HUES6 (cell line): ENCODE results near the gene P2RX3.
"Not testable (repeated sequence)": the region's sequence is repeated elsewhere in the genome, so short reads cannot be mapped to it uniquely, and the experiment has no call there.

ENCODE experiments used
- H3K27ac ChIP-seq: 2 replicates; pipeline ENCODE4 v1.7.0; 2013; ENCODE audit warnings: low read depth, mild to moderate bottlenecking, low read length, inconsistent platforms
- H3K27me3 ChIP-seq: 2 replicates; pipeline ENCODE4 v1.6.1; 2013; ENCODE audit warnings: low read length; ENCODE audit not compliant: control insufficient read depth, insufficient read depth
- H3K36me3 ChIP-seq: 2 replicates; pipeline ENCODE4 v1.6.1; 2013; ENCODE audit warnings: low read length; ENCODE audit not compliant: control insufficient read depth, insufficient read depth
- H3K4me1 ChIP-seq: 2 replicates; pipeline ENCODE4 v1.6.1; 2013; ENCODE audit warnings: low read length; ENCODE audit not compliant: control insufficient read depth, insufficient read depth
- H3K4me3 ChIP-seq: 2 replicates; pipeline ENCODE4 v1.5.1; 2013; ENCODE audit warnings: low read depth, low read length
- H3K9ac ChIP-seq: one replicate; pipeline ENCODE4 v1.6.1; 2013; ENCODE audit warnings: mild to moderate bottlenecking, low read length
- H3K9me3 ChIP-seq: 2 replicates; pipeline ENCODE4 v1.6.1; 2013; ENCODE audit warnings: low read depth, low read length; ENCODE audit not compliant: control insufficient read depth, insufficient read depth

Gene P2RX3

DNA sequence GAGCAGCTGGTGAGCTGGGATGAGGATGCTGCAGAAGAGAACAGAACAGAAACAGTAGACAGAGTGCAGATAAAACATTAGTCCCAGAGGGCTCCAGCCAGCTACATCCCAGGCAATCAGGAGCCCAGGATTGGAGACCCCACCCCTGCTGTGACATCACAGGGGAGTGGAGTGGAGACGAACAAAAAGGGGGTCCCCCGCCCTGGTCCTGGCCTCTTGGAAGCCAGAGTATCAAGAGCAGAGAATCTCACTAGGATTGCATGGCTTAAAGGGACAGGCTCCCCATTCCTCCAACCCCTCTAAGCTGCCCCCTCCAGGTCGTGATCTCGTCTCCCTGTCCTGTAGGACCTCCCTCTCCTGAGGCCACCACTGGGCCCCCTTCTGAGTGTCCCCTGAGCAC lies at the start of gene P2RX3:
Gene P2RX3 (plus strand): TSS at position 211 of the 400 bp plus-strand sequence. CDS start 199 bp downstream, outside the sequence.
- H3K27me3 ChIP-seq: peaks cover 4% of the 10 kb centered on the region; the same call in 1 of the 2 replicates
- no peaks in the 10 kb centered on the region for H3K9me3 ChIP-seq
- no peak within 1 kb of the TSS for H3K27ac ChIP-seq
- H3K4me1 ChIP-seq: peaks cover 37% of the 10 kb centered on the region
- no peak within 1 kb of the TSS for H3K4me3 ChIP-seq
- no peak within 1 kb of the TSS for H3K9ac ChIP-seq
- H3K36me3 ChIP-seq: peaks cover 16% of the 10 kb centered on the region

DNA sequence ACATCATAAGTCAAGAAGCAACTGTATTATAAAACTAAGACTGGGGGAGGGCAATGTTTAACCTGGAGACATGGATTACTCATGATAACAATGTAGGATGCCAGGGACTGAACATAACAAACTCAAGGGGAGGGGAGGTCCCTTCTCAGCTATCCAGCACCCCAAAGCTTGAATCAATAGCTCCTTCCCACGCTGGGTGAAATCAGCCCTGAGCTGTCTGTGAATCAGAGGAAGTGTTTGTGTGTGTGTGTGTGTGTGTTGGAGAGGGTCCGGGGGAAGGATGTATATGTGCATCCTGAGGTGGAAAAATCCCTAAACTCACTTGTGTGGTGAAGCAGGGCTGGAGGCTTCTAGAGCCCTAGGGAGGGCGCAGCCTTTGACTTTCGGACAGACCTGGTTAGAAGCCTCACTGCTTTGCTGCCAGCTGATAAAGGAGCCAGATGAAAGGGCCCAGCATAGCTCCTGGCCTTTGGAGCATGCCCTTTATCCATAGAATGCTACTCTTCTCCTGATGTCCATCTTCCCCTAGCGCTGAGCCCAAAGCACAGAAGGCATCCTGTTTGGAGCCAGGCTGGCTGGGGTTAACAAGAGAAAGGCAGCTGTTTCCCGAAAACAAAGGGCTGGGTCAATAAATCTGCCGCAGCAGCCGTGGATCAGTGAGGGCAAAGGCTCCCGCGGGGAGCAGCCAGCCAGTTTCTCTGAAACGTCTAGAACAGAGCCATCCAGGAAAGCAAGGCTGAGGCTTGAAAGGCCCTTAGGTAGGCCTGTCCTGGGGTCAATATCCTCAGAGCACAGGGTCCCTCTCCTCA lies 49.2 kb upstream of the P2RX3 start:
- Histone ChIP-seq H3K9ac (no peak overlapping the region), H3K4me3 (no peak overlapping the region), H3K36me3 (no peaks in the 10 kb centered on the region), H3K27ac (peak overlapping the region; percentile 22; the same call in 1 of the 2 replicates), H3K9me3 (peaks cover 3% of the 10 kb centered on the region; the same call in 1 of the 2 replicates), H3K27me3 (no peaks in the 10 kb centered on the region), H3K4me1 (peaks cover 21% of the 10 kb centered on the region)

DNA sequence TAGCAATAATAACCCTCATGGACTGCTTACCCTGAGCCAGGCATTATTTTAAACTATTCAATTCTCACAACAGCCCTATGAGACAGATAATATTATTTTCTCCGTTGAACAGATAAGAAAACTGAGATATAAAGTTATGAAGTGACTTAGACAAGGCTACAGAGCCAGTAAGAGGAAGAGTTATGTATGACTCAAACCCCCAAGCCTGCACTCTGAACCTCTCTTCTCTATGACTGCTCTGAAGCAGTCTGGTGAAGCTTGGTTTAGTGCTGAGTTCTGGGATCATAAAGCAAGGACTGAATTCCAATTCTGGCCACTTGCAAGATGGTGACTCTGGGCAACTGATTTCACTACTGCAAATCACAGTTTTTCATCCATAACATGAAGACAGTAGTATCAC lies 47.9 kb upstream of the P2RX3 start:
- H3K36me3 ChIP-seq: no peaks in the 10 kb centered on the region
- H3K4me1 ChIP-seq: peaks cover 20% of the 10 kb centered on the region
- peaks cover 3% of the 10 kb centered on the region; the same call in 1 of the 2 replicates for H3K9me3 ChIP-seq
- no peak overlapping the region for H3K9ac ChIP-seq
- H3K27ac ChIP-seq: no peak overlapping the region
- H3K4me3 ChIP-seq: no peak overlapping the region
- H3K27me3 ChIP-seq: no peaks in the 10 kb centered on the region

DNA sequence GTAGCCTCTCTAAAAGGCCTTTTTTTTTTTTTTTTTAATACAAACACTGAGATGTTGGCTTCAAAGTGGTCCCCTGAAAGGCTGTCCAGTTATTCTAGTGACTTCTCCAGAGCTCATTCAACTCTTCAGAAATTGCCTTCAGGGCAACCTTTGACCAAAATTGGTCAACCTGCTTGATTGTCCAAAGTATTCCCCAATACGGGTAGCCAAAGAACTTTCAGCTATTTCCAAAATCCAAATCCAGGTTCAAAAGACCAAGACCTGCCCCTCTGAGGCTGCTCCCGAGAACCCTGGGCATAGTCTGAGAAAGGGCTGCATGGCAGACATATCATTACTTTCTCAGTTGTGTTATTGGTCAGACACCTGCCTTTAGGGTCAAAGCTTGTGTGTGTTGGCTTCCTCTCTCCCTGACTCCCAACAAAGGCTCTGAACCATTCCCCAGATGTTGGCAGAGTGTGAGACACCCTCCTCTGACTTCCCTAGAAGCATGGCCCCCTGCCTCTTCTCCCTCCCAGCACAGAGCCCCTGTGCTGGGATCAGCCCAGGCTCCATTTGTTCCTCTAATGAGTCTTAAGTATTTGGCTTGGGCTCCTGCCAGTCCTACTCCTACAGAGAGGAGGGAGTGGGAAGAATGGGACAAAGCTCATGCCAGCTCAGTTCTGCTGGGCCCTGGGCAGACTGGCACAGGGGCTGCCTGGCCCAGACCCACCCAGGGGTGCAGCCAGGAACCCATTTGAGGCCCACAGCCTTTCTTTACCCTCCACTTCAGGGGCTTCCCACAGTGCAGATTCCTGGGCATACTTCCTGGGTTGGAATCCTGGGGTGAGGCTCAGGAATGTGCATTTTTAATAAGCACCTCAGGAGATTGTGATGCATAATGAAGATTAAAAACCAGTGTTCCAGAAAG lies 43.7 kb upstream of the P2RX3 start:
- no peak overlapping the region for H3K27ac ChIP-seq
- H3K9me3 ChIP-seq: peaks cover 6% of the 10 kb centered on the region
- H3K27me3 ChIP-seq: no peaks in the 10 kb centered on the region
- H3K36me3 ChIP-seq: peaks cover 32% of the 10 kb centered on the region
- H3K4me1 ChIP-seq: peaks cover 10% of the 10 kb centered on the region; the same call in 1 of the 2 replicates
- no peak overlapping the region for H3K4me3 ChIP-seq
- no peak overlapping the region for H3K9ac ChIP-seq

DNA sequence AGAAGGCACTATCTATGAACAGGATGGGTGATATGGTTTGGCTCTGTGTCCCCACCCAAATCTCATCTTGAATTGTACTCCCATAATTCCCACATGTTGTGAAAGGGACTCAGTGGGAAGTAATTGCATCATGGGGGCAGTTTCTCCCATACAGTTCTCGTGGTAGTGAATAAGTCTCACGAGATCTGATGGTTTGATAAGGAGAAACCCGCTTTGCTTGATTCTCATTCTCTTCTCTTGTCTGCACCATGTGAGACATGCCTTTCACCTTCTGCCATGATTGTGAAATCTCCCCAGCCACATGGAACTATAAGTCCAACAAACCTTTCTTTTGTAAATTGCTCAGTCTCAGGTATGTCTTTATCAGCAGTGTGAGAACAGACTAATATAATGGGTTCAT lies 41.9 kb upstream of the P2RX3 start:
- Histone ChIP-seq H3K9me3 (peaks cover 13% of the 10 kb centered on the region), H3K36me3 (peaks cover 49% of the 10 kb centered on the region)
- H3K27me3 ChIP-seq, H3K4me1 ChIP-seq, H3K4me3 ChIP-seq, H3K9ac ChIP-seq, H3K27ac ChIP-seq: not testable (repeated sequence)

DNA sequence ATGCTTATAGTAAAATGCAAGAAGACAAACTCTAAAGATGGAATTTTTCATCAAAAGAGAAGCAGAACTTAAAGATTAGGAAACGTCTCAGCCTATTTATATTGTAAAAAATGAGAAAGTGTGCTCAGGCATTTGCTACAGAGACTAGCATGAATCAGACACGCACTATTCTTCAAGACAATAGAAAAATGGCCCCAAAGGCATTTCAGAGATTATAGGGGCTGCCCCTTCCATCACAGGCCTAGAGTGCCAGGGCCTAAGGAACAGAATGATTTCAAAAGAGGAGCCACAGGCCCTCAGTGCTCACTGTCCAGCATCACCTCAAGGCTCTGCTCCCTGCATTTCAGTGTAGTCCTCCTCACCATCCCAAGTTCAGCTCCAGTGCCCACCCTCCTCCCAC lies 40.9 kb upstream of the P2RX3 start:
- Histone ChIP-seq H3K4me1 (0 out of 2 replicates have a peak, but pooled peaks cover 6% of the 10 kb centered on the region), H3K9ac (no peak overlapping the region), H3K9me3 (peaks cover 13% of the 10 kb centered on the region), H3K27ac (no peak overlapping the region), H3K27me3 (no peaks in the 10 kb centered on the region), H3K36me3 (peaks cover 59% of the 10 kb centered on the region), H3K4me3 (no peak overlapping the region)

DNA sequence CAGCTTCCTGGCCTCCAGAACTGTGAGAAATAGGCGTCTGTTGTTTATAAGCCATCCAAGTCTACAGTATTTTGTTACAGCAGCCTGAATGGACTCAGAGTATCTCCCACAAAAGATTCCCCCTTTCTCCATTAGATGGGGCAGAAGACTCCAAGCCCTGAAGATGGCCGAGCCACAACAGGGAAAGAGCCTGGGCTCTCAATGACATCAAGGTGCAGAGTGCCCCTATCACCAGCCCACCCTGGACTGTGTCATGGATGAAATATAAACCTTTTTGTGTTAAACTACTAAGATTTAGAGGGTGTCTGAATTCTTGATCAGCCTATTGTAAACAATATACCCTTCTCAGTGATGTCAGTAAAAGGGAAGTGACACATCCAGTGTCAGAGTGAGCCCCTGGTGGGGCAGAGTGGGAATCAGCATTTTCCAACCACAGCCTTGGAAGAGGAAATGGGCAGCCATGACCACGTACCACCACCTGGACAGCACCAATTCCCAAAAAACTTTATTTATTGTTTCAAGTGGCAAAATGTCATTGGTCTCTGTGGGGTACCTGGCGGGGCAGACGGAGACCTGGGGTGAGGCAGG lies 38.9 kb upstream of the P2RX3 start:
- H3K36me3 ChIP-seq: peaks cover 73% of the 10 kb centered on the region
- H3K9ac ChIP-seq: no peak overlapping the region
- H3K9me3 ChIP-seq: peaks cover 13% of the 10 kb centered on the region
- no peak overlapping the region for H3K4me3 ChIP-seq
- peaks cover 11% of the 10 kb centered on the region; the same call in 1 of the 2 replicates for H3K4me1 ChIP-seq
- no peak overlapping the region for H3K27ac ChIP-seq
- no peaks in the 10 kb centered on the region for H3K27me3 ChIP-seq

DNA sequence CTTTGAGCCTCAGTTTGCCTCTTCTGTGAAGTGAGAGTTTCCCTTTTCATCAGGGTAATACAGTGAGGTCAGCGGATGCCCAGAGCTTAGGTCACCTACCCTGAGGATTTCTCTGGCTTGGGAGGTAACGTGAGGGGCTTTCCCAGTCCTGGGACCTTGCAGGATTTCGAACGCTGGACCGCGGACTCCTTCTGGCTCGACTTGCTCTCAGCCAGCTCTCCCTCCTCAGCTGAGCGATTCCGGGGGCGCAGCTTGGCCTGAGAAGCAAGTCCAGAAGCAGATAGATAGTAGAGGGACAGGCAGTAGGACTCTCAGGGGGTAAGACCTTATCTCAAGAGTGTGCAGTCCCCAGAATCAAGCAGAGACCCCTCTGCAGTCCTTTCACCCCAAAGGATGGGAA lies 37.4 kb upstream of the P2RX3 start:
- Histone ChIP-seq H3K4me3 (no peak overlapping the region), H3K36me3 (peaks cover 82% of the 10 kb centered on the region), H3K9me3 (peaks cover 13% of the 10 kb centered on the region), H3K9ac (no peak overlapping the region), H3K27ac (no peak overlapping the region), H3K27me3 (no peaks in the 10 kb centered on the region), H3K4me1 (peaks cover 8% of the 10 kb centered on the region; the same call in 1 of the 2 replicates)

DNA sequence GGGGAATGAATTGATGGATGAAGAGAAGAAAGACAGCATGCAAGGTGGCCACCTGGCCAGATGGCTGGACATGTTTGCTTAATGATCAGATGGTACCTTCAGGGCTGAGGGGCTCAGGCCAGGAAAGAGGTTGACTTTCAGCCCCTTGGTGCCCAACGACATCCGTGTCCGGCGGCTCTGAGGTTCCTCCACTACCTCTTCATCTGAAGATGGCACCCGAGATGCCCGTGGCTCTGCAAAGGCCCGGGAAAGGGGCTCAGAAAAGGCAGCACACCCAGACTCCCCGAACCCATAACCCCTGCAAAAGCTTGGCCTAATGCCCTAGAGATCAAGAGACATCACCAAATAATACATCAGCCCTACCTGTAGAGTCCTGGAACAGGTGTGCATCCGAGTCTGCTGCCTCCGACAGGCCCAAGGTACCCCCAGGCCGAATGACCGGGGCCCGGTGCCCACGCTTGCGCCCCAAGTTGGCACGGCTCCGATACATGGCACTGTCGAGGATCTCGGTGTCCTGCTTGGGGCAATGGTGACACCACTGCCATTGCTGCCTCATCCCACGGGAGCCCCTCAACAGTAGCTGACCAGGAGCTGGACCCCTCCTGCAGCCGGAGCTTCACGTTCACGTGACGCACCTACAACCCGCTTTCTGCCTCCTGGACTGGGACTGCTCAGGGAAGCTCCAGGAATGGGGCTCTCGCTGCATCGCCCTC lies 36.3 kb upstream of the P2RX3 start:
- peaks cover 8% of the 10 kb centered on the region; the same call in 1 of the 2 replicates for H3K4me1 ChIP-seq
- H3K9ac ChIP-seq: no peak overlapping the region
- H3K27ac ChIP-seq: no peak overlapping the region
- H3K36me3 ChIP-seq: peaks cover 77% of the 10 kb centered on the region
- H3K27me3 ChIP-seq: no peaks in the 10 kb centered on the region
- H3K4me3 ChIP-seq: no peak overlapping the region
- peaks cover 13% of the 10 kb centered on the region for H3K9me3 ChIP-seq

DNA sequence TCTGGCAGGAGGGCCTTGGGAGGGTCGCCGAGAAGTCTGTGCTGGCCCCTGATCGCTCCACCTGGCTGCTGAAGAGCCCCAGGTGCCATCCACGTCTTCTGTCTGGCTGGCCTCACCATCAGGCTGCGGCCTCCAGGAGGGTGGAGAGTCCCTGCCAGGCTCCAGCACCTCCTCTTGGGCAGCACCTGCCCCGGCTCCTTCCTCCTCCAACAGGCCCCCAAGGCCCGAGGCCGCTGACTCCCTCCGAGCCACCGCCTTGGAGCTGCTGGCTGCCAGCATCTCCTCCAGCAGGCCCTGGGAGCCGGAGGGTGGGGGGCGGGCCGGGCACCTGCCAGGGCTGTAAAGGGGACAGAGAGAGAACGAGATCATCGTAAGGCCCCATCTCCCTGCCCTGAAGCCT lies 35.7 kb upstream of the P2RX3 start:
- Histone ChIP-seq H3K27me3 (no peaks in the 10 kb centered on the region), H3K27ac (no peak overlapping the region), H3K9ac (no peak overlapping the region), H3K9me3 (peaks cover 13% of the 10 kb centered on the region), H3K36me3 (peaks cover 77% of the 10 kb centered on the region), H3K4me1 (peaks cover 14% of the 10 kb centered on the region; the same call in 1 of the 2 replicates), H3K4me3 (no peak overlapping the region)
